BJ (cell line): Measurements from ENCODE around the gene NR2F1-AS1. TPM values are rescaled to one million over a fixed set of nuclear protein-coding genes. Genes with fewer than 3 reads are reported as not detected.

Experiments used
- CTCF ChIA-PET: fragments of 350-600 bp; formaldehyde crosslinking; extraction: SDS; loops from one replicate; lab custom pipeline; 2021; ENCODE audit warnings: antibody characterized with exemption, inconsistent platforms; lab: Yijun Ruan, JAX
- POLR2A ChIA-PET: fragments of 300-600 bp; sonication (Branson Sonifier 250); formaldehyde crosslinking; extraction: SDS; loops from one replicate; lab custom pipeline; 2021; ENCODE audit warnings: antibody characterized with exemption; lab: Charles Lee
- DNase-seq: peaks from one replicate; pipeline ENCODE4 v3.0.0-alpha.2; 2011; ENCODE audit warnings: low read depth
- H3K27me3 ChIP-seq: 2 replicates; pipeline ENCODE4 v1.6.0; 2011; ENCODE audit warnings: low read length; ENCODE audit not compliant: control insufficient read depth, insufficient read depth
- H3K36me3 ChIP-seq: 2 replicates; pipeline ENCODE4 v1.5.1; 2011; ENCODE audit warnings: low read length; ENCODE audit not compliant: control insufficient read depth, insufficient read depth
- H3K4me3 ChIP-seq: 2 replicates; pipeline ENCODE4 v1.5.1; 2011; ENCODE audit warnings: low read depth, mild to moderate bottlenecking, control low read depth, low read length
- CTCF ChIP-seq: IDR thresholded peaks from 2 replicates; pipeline ENCODE4 v1.5.1; 2011; ENCODE audit warnings: low read depth, mild to moderate bottlenecking, control low read depth, inconsistent platforms, low read length, moderate library complexity; ENCODE audit not compliant: insufficient read depth
- polyA plus RNA-seq: library from polyadenylated mRNA; depleted of rRNA; stranded (reverse); fragments of >200 nt; gene quantifications from 2 replicates; pipeline ENCODE4 v1.2.3, GENCODE V29; 2011

NR2F1-AS1 gene
- polyA plus RNA-seq, 1 experiment = 13.7 TPM

- DNase-seq = no peak
- Histone ChIP-seq H3K27me3 (no peaks in the 10 kb centered on the region), H3K4me3 (no peak overlapping the region), H3K36me3 (peaks cover 15% of the 10 kb centered on the region)
- CTCF ChIA-PET = no interaction called here
- no peak for TF ChIP-seq CTCF
- POLR2A ChIA-PET = no interaction called here
Measured at GRCh38 chr5:93596676-93597490, 15.9 kb upstream of the NR2F1-AS1 start.

GRCh38 chr5:93596310-93596675, 15.3 kb upstream of the NR2F1-AS1 start:
- H3K36me3 ChIP-seq = peaks cover 15% of the 10 kb centered on the region
- ChIA-PET CTCF (interaction anchor here (1.2 to 2.1 kb wide), 2 partner anchors 11 to 13 kb away, joined by 3 to 7 read pairs; partner anchors contain the start of gene NR2F1), POLR2A (no interaction called here)
- no peak for DNase-seq
- TF ChIP-seq CTCF = no peak
- no peaks in the 10 kb centered on the region for H3K27me3 ChIP-seq
- H3K4me3 ChIP-seq = no peak overlapping the region

GRCh38 chr5:93595420-93596147, 14.6 kb upstream of the NR2F1-AS1 start:
- H3K27me3 ChIP-seq = no peaks in the 10 kb centered on the region
- POLR2A ChIA-PET = no interaction called here
- DNase-seq = no peak
- no peak overlapping the region for H3K4me3 ChIP-seq
- TF ChIP-seq CTCF = no peak
- CTCF ChIA-PET = interaction anchor here (0.5 to 2.1 kb wide), 4 partner anchors 9 to 147 kb away, joined by 3 to 7 read pairs (median 4); partner anchors contain the start of gene NR2F1
- peaks cover 15% of the 10 kb centered on the region for H3K36me3 ChIP-seq

- ChIA-PET POLR2A (no interaction called here), CTCF (interaction anchor here (2.1 kb wide), 1 partner anchor 13 kb away, joined by 7 read pairs; no protein-coding TSS in a partner anchor)
- H3K4me3 ChIP-seq = no peak overlapping the region
- peaks cover 15% of the 10 kb centered on the region for H3K36me3 ChIP-seq
- TF ChIP-seq CTCF = no peak
- no peak for DNase-seq
- H3K27me3 ChIP-seq = no peaks in the 10 kb centered on the region
Measured at GRCh38 chr5:93594591-93595419, 13.8 kb upstream of the NR2F1-AS1 start.
